GM12872 (cell line): Measurements from ENCODE around the gene EHD3.

ENCODE experiments used
- TF ChIP-seq, protein P1 (sequence below): IDR thresholded peaks from 3 replicates; pipeline ENCODE4 v1.5.1; 2011; ENCODE audit warnings: low read depth, mild to moderate bottlenecking, low read length, moderate library complexity; ENCODE audit not compliant: insufficient read depth

The EHD3 gene

DNA sequence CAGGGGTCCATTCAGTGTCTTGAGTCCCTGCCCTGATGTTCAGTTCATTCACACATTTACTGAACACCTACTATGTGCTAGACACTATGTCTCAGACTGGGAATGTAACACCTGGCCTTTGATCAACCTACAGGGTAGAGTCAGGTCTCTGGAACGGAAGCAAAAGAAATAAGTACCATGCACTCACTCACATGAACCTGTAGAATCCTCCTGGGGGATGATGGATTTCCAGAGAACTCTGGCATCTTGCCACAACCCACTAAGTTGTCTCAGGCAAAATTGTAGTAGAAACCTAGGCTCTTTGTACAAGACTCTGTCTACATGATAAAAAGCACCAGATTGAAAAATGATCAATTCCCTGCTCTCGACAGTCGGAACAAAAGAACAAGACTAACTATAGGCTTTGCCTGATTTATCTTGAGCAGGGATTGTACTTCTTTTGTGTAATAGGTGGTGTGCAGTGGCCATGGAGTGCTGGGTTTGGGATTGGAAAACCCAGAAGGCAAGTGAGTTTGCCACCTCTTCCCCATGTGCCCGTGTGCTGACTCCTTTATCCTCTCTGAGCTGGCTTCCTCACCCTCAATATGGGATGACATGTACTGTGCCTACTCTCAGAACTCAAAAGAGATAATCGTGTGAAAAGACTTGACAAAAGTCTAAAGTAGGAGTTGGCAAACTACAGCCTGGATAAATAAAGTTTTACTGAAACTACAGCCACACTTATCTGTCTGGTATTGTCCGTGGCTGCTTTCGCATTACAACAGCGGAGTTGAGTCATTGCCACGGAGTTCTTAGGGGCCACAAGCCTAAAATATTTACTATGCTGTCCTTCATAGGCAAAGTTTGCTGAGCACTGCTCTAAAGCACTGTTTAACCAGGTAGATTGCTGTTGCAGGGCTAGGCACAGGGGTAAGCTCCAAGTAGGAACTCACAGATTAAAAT, 21.0 kb upstream of the EHD3 start:
- TF ChIP-seq, protein P1, sequence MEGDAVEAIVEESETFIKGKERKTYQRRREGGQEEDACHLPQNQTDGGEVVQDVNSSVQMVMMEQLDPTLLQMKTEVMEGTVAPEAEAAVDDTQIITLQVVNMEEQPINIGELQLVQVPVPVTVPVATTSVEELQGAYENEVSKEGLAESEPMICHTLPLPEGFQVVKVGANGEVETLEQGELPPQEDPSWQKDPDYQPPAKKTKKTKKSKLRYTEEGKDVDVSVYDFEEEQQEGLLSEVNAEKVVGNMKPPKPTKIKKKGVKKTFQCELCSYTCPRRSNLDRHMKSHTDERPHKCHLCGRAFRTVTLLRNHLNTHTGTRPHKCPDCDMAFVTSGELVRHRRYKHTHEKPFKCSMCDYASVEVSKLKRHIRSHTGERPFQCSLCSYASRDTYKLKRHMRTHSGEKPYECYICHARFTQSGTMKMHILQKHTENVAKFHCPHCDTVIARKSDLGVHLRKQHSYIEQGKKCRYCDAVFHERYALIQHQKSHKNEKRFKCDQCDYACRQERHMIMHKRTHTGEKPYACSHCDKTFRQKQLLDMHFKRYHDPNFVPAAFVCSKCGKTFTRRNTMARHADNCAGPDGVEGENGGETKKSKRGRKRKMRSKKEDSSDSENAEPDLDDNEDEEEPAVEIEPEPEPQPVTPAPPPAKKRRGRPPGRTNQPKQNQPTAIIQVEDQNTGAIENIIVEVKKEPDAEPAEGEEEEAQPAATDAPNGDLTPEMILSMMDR: no peak

DNA sequence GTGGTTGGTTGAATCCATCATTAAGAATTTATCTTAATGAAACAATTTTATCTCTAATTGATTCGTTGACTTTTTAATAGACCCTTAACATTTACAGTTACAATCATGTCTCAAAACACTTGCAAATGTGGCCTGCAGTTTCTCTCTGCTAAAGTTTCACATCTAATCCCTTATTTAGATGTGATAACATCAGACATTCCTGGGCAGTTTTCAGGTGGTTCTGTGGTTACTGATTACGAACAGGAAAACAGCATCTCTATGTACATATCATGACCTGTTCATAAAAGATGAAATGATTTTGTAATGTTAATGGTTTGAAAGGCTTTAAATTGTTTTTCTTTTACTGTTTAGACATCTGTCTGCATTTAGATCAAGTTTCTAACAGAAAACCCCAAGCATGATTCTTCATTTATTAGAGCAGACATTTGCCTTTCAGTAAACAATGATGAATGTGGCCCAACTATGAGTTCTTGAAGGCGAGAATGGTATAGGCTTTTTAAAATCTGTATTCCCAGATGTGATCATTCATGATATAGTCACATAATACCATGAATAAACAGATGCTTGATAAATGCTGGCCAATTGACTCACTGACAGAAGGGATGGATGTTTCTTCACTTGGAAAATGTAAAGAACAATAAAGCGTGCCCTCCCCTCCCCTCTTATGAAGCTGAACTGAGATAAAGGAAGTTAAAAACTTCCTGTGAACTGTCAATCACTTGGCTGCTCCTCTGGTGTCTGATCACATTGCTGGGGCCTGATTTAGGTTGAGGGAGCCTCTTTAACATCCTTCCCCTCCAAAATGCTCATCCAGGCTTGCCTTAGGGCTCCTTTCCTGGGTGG, 20.1 kb upstream of the EHD3 start:
- TF ChIP-seq, protein P1: no peak

DNA sequence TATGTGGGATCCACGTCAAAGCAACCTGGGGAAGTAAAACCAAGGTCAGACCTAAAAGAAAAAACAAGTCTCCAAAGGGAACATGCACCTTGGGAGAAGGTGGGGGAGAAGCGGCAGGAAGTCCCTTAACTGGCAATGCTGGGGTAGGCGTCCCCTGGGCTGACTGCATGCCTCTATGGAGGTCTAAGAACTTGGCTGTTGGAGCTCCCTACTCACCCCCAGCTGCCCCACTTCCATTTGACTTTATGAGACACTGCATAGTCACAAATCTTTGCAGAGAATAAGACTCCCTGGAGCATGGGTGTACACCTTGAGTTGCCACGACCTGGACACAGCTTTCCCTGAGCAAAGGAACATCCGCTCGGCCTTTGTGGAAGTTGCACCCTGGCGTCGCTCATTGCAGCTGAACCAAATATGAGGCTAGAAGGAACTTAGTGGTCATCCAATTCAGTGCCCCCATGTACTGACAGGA, 19.5 kb upstream of the EHD3 start:
- TF ChIP-seq, protein P1: no peak

DNA sequence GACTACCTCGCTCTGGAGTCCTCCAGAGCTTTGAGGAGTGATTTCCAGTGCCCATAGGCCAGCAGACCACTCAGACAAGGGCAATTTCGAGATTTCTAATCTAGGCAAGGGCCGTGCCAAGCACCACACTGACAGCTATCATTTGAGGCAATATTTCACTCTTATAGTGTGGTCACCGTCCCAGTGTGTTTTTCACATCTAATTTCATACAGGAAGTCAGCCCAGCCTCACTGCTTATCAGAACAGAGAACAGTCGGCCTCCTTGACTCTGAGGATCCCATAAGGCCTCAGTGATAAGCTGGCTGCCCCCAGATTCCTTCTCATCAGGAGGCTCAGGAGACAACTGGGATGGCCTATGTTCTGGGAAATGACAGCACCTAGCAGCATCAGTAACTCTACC, 17.2 kb upstream of the EHD3 start:
- TF ChIP-seq, protein P1: no peak

DNA sequence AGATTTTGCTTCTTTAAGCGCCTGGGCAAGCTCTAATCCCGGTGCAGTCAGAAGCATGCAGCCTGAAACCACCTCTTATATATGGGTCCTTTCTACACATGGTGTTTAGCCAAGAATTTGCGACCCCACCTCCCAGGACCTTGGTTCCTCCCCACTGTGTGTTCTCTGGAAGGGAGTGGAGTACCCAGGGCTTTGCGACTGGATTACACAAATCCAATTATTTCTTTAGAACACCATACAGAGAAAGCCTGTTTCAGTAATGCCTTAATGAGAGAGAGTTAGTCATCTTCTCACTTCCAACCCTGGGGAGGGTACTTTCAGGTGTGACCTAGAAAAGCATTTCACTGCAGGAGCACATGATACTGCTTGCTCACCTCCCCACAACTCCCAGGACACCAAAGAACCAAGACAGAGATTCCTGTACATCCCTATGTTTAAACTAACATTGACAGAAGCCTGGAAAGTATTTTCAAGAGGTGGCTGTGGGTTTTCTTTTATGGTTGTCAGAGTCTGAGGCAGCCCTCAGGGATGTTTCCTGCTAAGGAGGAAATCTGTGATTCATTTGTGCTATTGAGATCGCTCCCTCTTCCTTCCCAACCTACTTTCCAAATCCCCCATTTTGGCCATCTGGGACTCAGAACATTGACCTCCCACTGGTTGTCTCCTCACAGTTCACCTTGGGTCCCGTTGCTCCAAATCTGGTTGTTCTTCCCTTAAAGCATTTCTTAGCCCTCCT, 16.3 kb upstream of the EHD3 start, which contains the start of gene CAPN14:
TSS of gene CAPN14 (minus strand) at position 51 of the 736 bp plus-strand sequence. CDS start 12,068 bp downstream, outside the sequence.
- TF ChIP-seq, protein P1: no peak

DNA sequence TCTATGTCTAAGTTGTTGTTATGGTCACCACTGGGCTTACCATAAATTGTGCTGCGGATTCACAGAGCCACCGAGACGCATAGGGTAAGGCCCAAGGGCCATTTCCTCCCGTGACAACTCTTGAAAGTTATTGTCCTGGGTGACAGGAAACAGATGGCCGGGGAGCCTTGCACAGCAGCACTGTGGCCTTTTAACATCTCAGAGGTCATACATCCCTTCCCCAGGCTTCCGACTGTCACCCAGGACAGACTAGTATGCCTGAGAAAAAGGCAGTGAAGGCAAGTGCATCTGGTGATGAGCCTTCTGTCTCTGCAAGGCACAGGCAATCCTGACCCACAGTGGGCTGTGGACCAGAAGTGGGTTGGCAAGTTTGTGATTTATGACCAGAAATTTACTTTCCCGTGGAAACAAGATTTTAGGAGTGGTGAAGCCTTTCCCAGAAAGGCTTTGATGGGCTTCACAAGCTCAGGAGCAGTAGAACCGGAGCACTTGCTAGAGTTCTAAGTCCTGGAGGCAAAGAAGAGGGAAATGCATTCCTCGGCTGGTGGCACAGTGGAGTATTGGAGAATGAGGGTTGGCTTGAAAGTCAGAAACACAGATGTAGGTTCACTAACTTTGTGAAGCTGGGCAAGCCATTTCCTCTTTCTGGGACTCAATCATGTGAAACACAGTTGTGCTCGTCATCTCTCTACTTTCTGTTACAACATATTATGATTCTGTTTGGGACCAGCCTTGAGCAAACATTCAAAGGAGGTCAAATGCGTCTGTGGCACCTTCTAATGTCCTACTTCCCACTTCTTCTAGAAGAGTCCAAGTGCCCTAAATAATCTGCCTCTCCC, 14.6 kb upstream of the EHD3 start:
- TF ChIP-seq, protein P1: no peak
